ENCODE data around the gene TPM1.

The TPM1 gene

DNA sequence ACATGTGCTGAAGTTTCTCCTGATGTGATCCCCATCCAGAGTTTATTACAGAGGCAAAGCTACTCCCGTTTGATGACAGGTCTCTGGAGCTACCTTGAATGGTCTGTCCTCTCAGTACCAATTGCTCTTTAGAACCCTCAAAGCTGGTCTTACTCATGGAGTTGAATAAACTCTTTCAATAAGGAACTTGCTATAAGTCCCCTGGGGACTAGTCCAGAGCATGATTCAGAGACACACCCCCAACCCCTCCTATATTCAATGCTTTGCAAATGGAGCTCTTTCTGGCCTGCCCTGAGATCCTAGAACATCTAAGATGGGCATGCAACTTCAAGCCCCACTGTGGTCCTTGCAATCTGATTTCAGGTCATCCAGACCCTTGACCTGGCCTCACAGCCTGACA lies 23.9 kb upstream of the TPM1 start:
- DNase-seq, result no peak

DNA sequence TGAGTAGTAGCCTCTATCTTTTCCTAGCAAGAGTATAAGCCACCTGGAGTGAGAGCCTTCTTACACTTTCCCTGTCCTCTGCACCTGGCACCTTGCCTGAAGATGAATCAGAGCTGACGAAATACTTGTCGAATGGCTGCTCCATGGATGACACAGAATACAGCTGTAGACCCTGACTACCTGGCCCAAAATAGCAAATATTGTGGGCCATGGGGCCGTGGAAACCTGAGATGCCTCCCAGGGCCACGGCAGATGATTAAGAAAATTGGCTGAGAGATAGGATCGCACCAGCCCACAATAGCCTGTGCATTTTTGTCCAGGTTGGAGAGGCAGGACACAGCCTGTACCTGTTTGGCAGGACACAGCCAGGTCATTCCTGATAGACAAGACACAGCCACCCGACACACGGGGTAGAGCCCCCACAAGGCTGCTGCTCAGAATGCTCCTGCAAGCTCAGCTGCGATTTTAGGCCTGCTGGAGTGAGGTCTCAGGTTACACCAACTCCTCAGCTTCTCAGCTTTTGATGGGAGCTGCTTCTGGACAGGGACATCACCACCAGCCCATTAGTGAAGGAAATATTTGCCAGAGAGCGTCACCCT lies 22.9 kb upstream of the TPM1 start:
- no peak for DNase-seq

DNA sequence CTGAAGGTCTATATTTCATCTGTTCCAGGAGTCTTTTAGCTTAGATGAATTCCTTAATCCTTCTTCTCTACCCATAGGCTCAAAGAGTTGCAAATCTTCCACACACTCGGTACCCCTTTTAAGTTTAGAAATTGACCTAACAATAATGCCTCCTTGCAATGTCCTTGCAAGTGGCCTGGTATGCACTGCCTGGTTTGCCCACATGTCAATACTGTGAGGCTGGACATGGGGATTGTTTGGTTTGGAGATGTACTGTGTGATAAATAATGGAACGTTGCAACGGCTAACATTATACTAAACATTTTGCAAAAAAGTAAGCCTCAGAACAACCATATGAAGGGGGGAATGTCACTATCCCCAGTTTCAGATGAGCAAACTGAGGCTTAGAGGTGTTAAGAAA lies 22.4 kb upstream of the TPM1 start:
- no peak for DNase-seq

DNA sequence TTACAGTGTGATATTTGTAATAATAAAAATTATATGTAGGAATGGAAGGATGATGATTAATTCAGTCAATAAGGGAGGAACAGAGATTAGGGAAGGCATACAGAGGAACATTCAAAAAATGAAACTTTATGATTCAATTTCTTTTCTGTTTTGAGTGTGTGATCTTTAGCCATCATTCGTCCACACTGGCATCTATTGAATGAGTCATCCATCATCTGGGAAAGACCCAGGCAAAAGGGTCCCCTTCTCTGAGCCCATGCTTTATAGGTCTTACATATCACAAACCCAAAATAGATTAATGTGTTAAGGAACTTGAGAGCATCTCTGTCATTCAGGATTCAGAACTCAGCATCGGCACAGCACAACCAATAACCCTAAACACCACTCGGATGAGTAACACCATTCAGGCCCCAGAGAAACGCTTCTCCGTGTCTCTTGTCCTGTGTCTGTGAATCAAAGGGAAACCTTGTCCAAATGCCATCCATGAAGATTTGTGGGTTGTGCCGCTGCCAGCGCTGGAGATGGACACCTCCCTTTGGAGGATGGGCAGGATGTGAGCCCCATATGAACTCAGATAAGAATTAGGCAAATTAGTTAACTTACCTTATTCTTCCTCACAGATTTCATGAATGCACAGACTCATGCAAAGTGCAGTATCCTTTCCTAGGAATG lies 21.7 kb upstream of the TPM1 start:
- DNase-seq, result no peak

DNA sequence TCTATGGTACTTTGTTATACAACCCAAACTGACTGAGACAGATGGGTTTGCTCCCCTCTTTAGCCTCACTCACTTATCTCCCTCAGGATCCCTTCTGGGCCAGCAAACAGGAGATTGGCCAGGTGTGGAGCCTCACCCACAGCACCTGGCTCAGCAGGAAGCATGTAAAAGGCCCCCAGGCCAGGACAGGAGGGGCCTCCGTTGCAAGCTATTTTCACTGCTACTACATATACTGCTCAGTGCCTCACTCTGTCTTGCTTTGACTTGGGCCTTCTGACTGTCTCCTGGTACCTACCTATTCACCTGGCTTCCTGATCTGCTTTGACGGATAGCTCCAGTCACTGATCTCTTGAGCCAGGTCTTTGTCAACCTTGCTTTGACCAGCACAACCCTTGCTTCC lies 20.4 kb upstream of the TPM1 start:
- no peak for DNase-seq

DNA sequence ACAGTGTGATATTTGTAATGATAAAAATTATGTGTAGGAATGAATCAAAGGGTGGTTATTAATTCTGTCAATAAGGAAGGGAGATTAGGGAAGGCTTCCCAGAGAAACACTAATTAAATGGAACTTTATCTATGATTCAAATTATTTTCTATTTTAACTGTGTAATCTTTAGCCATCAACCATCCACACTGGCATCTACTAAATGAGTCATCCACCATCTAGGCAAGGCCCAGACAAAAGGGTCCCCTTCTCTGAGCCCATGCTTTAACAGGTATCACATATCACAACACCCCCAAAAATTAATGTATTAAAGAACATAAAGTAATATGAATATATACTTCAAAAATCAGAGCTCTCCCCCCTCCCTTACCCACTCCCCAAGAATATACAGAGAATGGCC lies 19.9 kb upstream of the TPM1 start:
- no peak for DNase-seq

DNA sequence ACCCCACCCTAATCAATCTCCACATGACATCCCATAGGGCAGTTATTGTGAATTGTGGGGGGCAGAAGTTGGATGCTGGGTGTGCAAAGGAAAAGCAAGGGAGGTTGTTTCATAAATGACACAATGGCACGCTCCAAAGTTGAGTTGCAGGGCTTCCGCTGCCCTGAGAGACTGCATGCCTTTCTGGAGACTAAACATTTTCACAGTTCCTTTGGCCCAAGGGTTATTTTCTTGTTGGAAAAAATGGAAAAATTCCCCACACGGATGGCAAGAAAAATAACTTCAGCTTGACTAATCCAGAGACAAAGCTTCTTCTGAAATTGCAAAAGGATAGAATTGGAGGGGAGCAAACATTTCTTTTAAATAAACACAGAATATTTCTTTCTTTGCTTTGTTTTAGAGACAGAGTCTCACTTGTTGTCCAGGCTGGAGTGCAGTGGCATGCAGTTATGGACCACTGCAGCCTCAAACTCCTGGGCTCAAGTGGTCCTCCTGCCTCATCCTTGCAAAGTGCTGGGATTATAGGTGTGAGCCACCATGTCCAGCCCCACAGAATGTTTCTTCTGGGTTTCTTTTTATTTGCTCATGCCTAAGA lies 19.1 kb upstream of the TPM1 start:
- no peak for DNase-seq

DNA sequence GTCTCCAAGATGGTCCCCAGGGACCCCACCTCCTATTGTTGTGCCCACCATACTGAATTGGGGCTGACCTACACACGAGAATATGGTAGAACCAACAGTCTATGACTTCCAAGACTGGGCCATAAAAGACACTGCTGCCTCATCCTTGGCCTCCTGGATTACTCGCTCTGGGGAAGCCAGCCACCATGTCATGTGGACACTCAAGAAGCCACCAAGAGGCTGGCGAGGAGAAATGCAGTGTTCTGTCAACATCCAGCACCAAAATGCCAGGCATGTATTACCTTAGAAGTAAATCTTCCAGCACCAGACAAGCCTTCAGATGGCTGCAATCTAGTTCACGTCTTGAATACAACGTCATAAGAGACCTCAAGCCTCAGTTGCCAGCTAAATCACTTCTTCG lies 17.1 kb upstream of the TPM1 start:
- DNase-seq, result no peak

DNA sequence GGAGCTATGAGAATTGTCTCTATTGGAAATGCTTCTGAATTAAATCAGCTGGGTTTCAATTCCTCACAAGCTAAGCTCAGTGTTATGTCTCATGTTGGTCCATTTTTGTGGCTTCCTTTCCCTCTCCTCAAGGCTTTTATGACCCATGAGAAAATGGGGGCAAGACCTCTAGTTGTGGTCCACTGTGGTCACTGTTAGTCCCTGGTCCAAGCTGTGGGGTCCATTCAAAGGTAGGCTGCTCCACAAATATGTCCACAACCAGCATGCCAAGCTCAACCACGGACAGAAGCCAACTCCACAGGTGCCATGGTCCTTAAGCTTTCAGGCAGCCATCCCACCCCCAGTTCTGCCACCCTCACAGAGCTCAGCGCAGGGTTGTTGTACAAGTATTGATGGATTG lies 14.9 kb upstream of the TPM1 start:
- DNase-seq, result no peak

DNA sequence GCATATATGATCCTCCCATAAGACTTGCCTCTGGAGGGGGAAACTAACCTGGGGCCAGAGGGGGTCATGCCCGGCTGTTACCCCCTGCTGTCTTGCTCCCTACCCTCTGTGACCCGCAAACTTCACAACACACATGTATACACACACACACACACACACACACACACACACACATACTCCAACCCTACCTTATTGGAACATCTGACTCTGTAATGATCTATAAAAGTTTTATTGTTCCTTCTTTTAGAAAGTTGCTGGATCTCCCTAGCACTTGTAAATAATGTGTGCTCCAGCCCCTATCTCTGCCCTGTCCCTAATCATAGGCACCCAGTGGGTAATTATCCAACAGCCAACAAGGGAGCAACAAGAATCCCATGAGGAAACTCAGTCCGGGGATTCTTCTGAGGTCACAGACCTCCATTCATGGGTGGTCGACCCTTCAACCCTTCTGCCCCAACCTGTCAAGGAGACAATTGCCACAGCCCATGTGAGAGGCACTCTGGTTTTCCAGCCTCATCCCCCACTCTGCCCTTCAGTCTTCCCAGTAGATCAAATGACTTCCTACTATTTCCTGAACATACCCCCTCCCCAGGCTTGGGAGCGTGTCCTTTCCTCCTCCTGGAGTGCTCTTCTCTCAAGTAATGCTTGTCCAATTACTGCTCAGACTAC lies 14.0 kb upstream of the TPM1 start:
- DNase-seq, result no peak

DNA sequence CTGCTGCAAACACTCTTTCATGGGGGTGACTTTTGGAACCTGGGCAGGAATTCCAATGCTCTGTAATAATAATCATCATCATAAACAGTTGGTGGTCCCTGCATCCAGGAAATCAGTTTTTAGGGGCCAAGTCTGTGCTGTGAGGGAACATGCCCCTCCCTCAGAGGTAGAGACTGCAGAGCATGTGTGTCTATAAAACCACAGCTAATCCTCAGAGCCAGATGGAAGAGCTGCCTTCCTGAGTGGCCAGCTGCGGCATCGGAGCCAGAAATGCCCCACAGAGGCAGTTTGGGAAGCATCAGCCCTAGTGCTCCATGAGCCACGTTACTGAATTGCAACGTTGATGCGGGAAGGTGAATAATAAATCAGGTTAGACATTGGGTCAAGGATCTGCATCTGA lies 12.9 kb upstream of the TPM1 start:
- DNase-seq, result no peak

DNA sequence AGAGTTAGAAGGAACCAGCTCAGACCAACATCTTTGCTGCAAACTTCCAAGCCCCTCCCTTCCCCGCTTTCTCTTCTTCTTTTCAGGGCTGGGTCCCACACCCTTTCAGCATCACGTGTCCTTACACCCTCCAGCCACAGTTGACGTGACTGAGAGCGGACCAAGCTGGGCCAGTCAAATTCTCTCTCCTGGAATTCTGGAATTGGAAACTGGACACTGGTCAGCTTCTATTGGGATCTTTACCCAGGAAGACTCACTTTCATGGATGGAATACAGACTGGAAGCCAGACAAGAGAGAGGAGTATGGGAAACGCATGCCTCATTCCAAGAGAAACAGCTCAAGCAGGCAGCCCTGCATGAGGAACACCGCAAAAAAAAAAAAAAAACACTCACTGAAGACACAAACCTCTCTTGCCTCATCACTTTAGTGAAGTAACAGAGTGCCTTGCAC lies 12.4 kb upstream of the TPM1 start:
- DNase-seq, result no peak

DNA sequence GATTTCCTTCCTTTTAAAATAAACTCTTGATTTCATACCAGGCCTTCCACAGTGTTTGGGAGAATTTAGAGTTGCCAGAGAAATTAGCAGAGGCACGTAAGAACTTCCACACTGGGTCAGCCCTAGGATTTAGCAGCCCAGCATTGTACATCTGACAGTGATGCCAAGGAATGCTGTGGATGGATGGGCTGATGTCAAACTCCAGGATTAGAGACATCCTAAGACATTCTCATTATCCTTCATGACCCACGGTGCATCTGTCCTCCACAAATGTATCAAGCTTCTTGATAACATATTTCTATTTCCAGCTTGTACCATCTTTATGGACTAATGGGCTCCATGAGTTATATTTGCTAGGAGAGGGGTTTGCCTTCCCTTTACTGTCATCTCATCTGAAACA lies 8.0 kb upstream of the TPM1 start:
- DNase-seq, result no peak

DNA sequence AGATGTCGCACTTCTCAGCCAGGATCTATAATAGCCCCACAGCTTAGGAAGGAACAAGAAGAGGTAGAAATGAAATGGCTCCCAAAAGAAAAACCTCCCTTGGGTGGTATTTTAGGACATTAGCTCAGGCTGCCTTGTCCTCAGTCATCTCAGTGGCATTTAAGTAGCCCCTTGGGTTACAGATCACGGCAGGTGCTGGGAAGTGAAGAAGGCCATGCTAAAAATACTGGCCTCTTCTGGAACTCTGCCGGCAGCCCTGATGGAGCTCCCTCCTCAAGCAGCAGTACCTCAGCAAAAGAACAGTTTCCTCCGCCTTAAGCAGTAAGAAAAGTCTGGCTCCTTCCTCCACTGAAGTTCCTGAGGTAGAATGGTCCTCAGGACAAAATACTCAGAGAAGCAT lies 7.3 kb upstream of the TPM1 start:
- DNase-seq, result no peak

DNA sequence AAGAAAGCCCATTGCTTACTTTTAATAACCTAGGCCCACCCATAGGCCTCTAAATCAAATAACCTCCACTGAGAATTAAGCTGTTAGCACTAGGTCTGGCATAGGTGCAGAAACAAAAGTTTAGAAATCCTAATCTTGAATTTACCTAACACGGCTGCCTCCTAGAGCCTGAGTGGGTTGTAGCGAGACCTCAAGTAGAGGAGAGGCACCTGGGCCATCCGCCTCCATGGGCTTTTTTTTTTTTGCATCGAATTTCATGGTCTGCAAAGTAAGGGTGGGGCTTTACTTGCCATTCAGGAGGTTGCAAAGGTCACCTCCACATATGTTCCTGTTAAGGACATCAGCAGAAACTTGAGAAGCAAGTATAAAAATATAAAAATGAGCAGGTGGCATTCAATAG lies 6.6 kb upstream of the TPM1 start:
- DNase-seq, result no peak

DNA sequence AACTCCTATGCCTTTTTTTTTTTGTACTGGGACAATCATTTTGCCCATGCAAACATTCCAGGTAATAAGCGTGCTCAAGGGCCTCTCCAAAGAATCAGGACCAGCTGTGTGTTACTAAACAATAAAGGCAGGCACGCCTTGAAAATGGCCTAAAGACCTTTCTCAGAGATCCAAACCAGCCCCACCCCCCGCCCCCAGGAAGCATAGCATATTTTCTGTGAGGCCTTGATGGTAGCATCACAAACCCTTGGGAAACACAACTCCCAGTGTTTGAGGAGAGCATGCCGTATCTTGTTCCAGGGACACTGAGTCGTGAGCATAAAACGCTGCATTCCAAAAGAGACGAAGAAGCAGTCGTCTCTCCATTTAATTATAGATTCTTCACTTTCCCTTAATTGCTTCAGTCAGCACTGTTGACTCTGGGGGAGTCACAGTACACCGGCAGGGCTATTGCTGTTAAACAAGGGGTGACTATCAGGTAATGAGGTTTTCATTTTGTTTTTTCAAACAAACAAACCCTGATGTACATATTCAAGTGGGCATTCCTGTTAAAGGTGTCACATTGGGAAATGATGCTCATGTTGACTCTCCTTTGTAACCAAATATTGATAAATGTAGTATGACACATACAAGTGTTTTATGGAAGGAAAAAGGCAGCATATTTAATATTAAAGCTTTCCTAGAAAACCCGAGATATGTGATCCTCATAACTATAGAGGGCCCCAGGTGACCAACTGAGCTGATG lies 4.4 kb upstream of the TPM1 start:
- no peak for DNase-seq

DNA sequence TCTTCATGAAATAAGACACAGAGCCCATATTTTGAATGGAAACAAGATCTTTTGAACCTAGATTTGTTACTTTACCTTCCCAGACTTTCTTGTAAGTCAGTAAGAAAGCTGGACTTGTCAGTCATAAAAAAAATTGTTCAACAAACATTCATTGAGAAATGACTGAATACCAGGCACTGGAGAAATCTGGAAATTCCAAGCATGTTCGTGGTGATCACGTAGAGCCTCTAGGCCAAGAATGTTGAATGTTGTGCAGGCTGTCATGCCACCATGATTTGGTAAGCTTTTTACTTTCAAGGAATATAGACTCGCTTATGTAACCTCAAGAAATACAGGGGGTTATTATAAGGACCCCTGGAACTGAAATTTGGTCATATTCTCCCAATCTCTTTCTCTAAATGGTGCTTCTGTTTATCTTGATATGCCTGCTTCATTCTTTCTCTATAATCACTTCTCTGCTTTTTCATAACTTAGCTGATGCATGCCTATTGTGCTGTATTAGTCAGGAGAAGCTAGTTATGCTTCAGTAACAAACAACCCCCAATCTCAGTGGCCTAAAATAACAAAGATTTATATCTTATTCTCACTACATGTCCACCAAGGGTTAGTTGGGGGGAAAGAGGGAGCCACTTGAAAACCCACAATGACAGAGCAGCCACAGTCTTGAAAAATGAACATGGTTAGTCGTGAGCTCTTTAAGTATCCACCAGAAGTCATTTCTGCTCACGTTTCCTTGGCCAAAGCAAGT lies 3.4 kb upstream of the TPM1 start:
- DNase-seq, result no peak

DNA sequence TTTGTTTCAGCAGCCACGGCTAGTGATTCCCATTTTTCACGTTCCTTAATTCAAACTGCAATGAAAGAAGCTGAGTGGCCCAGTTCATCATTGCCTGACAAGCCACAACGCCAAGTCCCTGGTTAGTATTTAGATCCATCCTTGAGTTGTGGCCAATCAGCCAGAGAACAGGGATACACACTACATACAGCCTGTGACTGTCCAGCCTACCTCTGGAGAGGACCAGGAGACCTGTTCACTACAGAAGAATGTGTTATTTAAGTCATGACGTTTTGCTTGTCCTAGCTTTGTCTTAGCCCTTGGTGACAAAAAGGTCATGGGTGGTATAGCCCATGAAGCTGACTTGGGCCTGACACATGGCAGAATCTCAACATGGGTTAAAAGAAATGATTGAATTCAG lies 2.7 kb upstream of the TPM1 start:
- DNase-seq, result no peak

DNA sequence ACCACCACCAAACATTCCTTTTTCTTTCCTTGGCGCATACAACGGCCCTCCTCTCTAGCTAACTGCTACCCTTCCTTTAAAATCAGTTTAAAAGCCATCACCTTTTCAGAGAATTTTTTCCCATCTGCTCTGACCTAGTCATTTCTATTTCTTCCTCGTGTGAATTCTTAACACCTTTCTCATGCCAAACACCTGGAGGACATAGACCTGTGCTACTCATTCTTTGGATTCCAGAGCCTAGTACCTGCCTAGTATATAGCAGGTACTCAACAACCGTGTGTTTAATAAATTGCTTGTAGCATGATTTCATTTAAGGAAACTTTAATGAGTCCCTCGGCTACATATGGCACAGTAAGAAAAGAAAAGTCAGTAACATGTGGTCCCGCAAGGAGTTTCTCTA lies 2.0 kb upstream of the TPM1 start:
- DNase-seq, result no peak

DNA sequence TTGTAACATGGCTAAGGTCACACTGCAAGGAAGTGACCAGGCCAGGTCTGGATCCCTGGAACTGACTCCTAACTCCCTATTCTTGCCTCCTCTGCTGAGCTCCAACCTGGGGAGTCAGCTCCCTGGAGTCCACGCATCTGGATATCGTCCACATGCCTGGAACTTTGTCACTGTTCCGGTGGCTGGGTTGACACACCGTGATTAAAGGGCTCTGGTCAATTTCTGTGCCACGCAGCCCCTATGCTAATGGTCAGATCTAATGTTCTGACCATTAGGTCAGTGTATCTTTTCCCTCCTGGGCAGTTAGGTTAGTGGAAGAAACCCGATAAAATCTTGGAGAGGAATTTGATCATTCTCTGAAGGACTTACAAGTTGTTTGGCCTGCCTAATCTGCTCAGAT lies 1.6 kb upstream of the TPM1 start:
- DNase-seq, result no peak

DNA sequence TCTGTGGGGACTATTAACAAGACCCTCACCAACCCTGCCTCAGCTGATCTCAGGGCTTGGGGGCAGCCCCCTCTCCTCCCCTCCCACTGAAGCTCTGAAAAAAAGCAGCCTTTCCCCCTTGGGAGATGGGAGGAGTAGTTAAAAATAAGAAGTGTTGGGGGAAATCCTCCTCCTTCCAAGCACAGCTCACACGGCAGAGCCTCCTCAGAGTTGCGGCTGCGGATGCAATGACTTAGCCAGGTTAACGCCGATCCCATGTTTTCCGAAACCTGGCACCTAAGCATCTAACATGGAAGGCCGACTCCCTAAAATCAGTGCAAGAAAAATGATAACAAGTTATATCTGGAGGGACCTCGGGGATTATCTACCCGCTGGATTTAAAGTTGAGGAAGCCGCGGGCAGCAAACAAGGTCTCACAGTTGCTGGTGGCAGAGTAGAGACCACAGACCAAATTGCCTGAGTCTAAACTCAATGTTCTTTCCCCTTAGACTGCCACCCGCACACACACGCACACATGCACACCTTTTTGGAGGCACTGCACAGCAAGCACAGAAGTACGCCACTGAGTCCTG lies 1.1 kb upstream of the TPM1 start:
- no peak for DNase-seq

DNA sequence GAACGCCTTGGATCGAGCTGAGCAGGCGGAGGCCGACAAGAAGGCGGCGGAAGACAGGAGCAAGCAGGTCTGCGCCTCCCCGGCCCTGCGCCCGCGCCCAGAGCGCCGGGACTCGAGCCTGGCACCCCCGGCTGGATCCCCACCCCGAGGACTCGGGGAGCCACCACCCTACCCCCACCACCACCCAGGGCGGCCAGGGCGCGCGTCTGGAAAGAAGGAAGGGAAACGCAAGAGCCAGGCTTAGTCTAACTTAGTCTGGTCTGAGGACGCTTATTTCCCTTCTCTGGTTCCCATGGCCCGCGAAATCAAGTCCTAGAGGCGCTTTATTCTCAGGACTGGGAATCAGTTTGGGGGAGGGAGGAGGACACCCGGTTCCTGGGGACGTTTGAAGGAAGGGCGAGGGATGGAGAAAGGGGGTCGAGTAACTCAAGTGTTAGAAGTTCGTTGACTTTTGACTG lies 359 bp downstream of the TPM1 start:
- DNase-seq, result no peak

Data from cortex of kidney (tissue), 1 donor.